H9 (cell line): Measurements from ENCODE around the gene GGTLC2. TPM values are rescaled to one million over a fixed set of nuclear protein-coding genes. Genes with fewer than 3 reads are reported as not detected.
"Not testable (repeated sequence)": the region's sequence is repeated elsewhere in the genome, so short reads cannot be mapped to it uniquely, and the experiment has no call there.

Experiments used
- DNase-seq: peaks from one replicate; pipeline ENCODE4 v3.0.0-alpha.2; 2017
- H2AFZ ChIP-seq: one replicate; pipeline ENCODE4 v1.6.1; 2013; ENCODE audit warnings: mild to moderate bottlenecking, low read length, control low read depth, moderate library complexity
- H2AK5ac ChIP-seq: 2 replicates; pipeline ENCODE4 v1.6.1; 2013; ENCODE audit warnings: low read length, control low read depth, mixed read lengths; ENCODE audit not compliant: insufficient read length
- H2BK120ac ChIP-seq: one replicate; pipeline ENCODE4 v1.6.1; 2013; ENCODE audit warnings: low read depth, mild to moderate bottlenecking, low read length, control low read depth, inconsistent platforms; ENCODE audit not compliant: poor library complexity, severe bottlenecking
- H2BK12ac ChIP-seq: 2 replicates; pipeline ENCODE4 v1.6.1; 2013; ENCODE audit warnings: low read length, control low read depth, mixed read lengths, low read depth; ENCODE audit not compliant: insufficient read length
- H2BK15ac ChIP-seq: 2 replicates; pipeline ENCODE4 v1.6.1; 2013; ENCODE audit warnings: low read depth, low read length, control low read depth
- H2BK20ac ChIP-seq: one replicate; pipeline ENCODE4 v1.6.1; 2013; ENCODE audit warnings: low read depth, mild to moderate bottlenecking, low read length, control low read depth, inconsistent platforms; ENCODE audit not compliant: poor library complexity, severe bottlenecking
- H2BK5ac ChIP-seq: 2 replicates; pipeline ENCODE4 v1.6.1; 2013; ENCODE audit warnings: low read length, control low read depth, mixed read lengths; ENCODE audit not compliant: insufficient read length
- H3K14ac ChIP-seq: 2 replicates; pipeline ENCODE4 v1.6.1; 2013; ENCODE audit warnings: low read length, control low read depth; ENCODE audit not compliant: insufficient read depth
- H3K18ac ChIP-seq: 2 replicates; pipeline ENCODE4 v1.6.1; 2013; ENCODE audit warnings: low read depth, mild to moderate bottlenecking, mixed read lengths, low read length, control low read depth; ENCODE audit not compliant: insufficient read length
- H3K23ac ChIP-seq: 2 replicates; pipeline ENCODE4 v1.6.1; 2013; ENCODE audit warnings: low read length, control low read depth, mixed read lengths, low read depth; ENCODE audit not compliant: insufficient read length
- H3K23me2 ChIP-seq: 2 replicates; pipeline ENCODE4 v1.6.1; 2013; ENCODE audit warnings: low read depth, mild to moderate bottlenecking, mixed read lengths, low read length, control low read depth; ENCODE audit not compliant: insufficient read length, poor library complexity, severe bottlenecking
- H3K27ac ChIP-seq: 2 replicates; pipeline ENCODE4 v1.5.1; 2013; ENCODE audit warnings: low read length, control low read depth, mixed read lengths, low read depth; ENCODE audit not compliant: insufficient read length
- H3K27me3 ChIP-seq: 2 replicates; pipeline ENCODE4 v1.6.1; 2013; ENCODE audit warnings: low read length, control low read depth, inconsistent platforms; ENCODE audit not compliant: insufficient read depth
- H3K4ac ChIP-seq: 2 replicates; pipeline ENCODE4 v1.6.1; 2013; ENCODE audit warnings: low read depth, mild to moderate bottlenecking, control low read depth, inconsistent platforms, low read length, moderate library complexity
- H3K4me1 ChIP-seq: 2 replicates; pipeline ENCODE4 v1.6.1; 2013; ENCODE audit warnings: low read length, control low read depth, inconsistent platforms; ENCODE audit not compliant: insufficient read depth
- H3K4me2 ChIP-seq: 2 replicates; pipeline ENCODE4 v1.6.1; 2013; ENCODE audit warnings: low read length, control low read depth, mixed read lengths; ENCODE audit not compliant: insufficient read length, insufficient read depth
- H3K56ac ChIP-seq: 2 replicates; pipeline ENCODE4 v1.6.1; 2013; ENCODE audit warnings: low read depth, mild to moderate bottlenecking, mixed read lengths, low read length, control low read depth; ENCODE audit not compliant: insufficient read length
- H3K79me1 ChIP-seq: 2 replicates; pipeline ENCODE4 v1.6.1; 2013; ENCODE audit warnings: low read depth, mild to moderate bottlenecking, moderate library complexity, low read length, control low read depth, inconsistent platforms; ENCODE audit not compliant: insufficient read depth, poor library complexity, severe bottlenecking
- H3K79me2 ChIP-seq: 2 replicates; pipeline ENCODE4 v1.6.1; 2013; ENCODE audit warnings: low read length, control low read depth, inconsistent platforms; ENCODE audit not compliant: insufficient read depth
- H3K9ac ChIP-seq: 2 replicates; pipeline ENCODE4 v1.6.1; 2013; ENCODE audit warnings: low read length, control low read depth, mixed read lengths; ENCODE audit not compliant: insufficient read length; ENCODE audit errors: extremely low read depth
- H3K9me3 ChIP-seq: one replicate; pipeline ENCODE4 v1.6.1; 2013; ENCODE audit warnings: low read depth, low read length, inconsistent platforms; ENCODE audit not compliant: control insufficient read depth
- H3T11ph ChIP-seq: one replicate; pipeline ENCODE4 v1.6.1; 2013; ENCODE audit warnings: mild to moderate bottlenecking, low read length, control low read depth, inconsistent platforms
- H4K20me1 ChIP-seq: one replicate; pipeline ENCODE4 v1.6.1; 2013; ENCODE audit not compliant: control insufficient read depth, insufficient read length, insufficient read depth
- H4K5ac ChIP-seq: 2 replicates; pipeline ENCODE4 v1.6.1; 2013; ENCODE audit warnings: low read depth, mild to moderate bottlenecking, mixed read lengths, low read length, control low read depth; ENCODE audit not compliant: insufficient read length
- H4K8ac ChIP-seq: replicated peaks from 2 replicates; pipeline ENCODE4 v1.6.1; 2013; ENCODE audit warnings: low read length, control low read depth, mixed read lengths, low read depth; ENCODE audit not compliant: insufficient read length
- H4K91ac ChIP-seq: 2 replicates; pipeline ENCODE4 v1.6.1; 2013; ENCODE audit warnings: low read depth, mild to moderate bottlenecking, moderate library complexity, mixed read lengths, low read length, control low read depth; ENCODE audit not compliant: insufficient read length
- H3K27ac Mint-ChIP-seq, 3 experiments: 2 replicates in 2 of 3; 3 replicates in 1 of 3; pipeline ENCODE4 v1.8.0; 2020 to 2021; ENCODE audit warnings: mixed read lengths in 3 of 3, mild to moderate bottlenecking in 1 of 3, moderate library complexity in 1 of 3
- H3K27me3 Mint-ChIP-seq: 2 replicates; pipeline ENCODE4 v1.8.0; 2021; ENCODE audit warnings: low read depth, mild to moderate bottlenecking, moderate library complexity, mixed read lengths
- H3K36me3 Mint-ChIP-seq, 3 experiments: 2 replicates in 2 of 3; 3 replicates in 1 of 3; pipeline ENCODE4 v1.8.0; 2020 to 2021; ENCODE audit warnings: low read depth in 3 of 3, mixed read lengths in 3 of 3; ENCODE audit not compliant: insufficient read depth in 1 of 3
- H3K4me1 Mint-ChIP-seq, 2 experiments: 2 replicates each; pipeline ENCODE4 v1.8.0; 2020; ENCODE audit warnings: mixed read lengths in 2 of 2
- H3K4me3 Mint-ChIP-seq, 2 experiments: 2 replicates in 1 of 2; 3 replicates in 1 of 2; pipeline ENCODE4 v1.8.0; 2020 to 2021; ENCODE audit warnings: mild to moderate bottlenecking in 2 of 2, mixed read lengths in 2 of 2, moderate library complexity in 1 of 2
- H3K9me3 Mint-ChIP-seq, 2 experiments: 2 replicates in 1 of 2; 3 replicates in 1 of 2; pipeline ENCODE4 v1.8.0; 2020; ENCODE audit warnings: mild to moderate bottlenecking in 2 of 2, mixed read lengths in 2 of 2, moderate library complexity in 1 of 2
- WGBS: extraction: QIAGEN DNeasy Blood & Tissue Kit; methylation state at CpG from one replicate; pipeline ENCODE4 v1.1.7; 2013; ENCODE audit warnings: missing lambda C conversion rate, low lambda C conversion rate, mixed read lengths; ENCODE audit not compliant: insufficient read length; ENCODE audit errors: extremely low coverage; 5-methylcytosine and 5-hydroxymethylcytosine counted together
- total RNA-seq: library from RNA; stranded (reverse); gene quantifications from 2 replicates; pipeline ENCODE4 v1.2.1, GENCODE V29; 2021

Gene GGTLC2
- total RNA-seq, 1 experiment from 2014 or later: not detected

- peaks cover 41% of the 10 kb centered on the region for H3K27me3 Mint-ChIP-seq
- H4K8ac ChIP-seq, H4K5ac ChIP-seq, H2BK5ac ChIP-seq, H3K9ac ChIP-seq, H3K14ac ChIP-seq, H2BK120ac ChIP-seq, H3K4me3 Mint-ChIP-seq, H3K27ac Mint-ChIP-seq, H3K79me2 ChIP-seq, H2AFZ ChIP-seq, H2BK15ac ChIP-seq, H3K23ac ChIP-seq, H3K23me2 ChIP-seq, H3K27me3 ChIP-seq, H3K36me3 Mint-ChIP-seq, H3K4ac ChIP-seq, H3K27ac ChIP-seq, H4K91ac ChIP-seq, H3K18ac ChIP-seq, H4K20me1 ChIP-seq, H3K56ac ChIP-seq, H3K4me1 Mint-ChIP-seq, H3K9me3 ChIP-seq, H3K79me1 ChIP-seq, H2BK20ac ChIP-seq, H3T11ph ChIP-seq, H2BK12ac ChIP-seq, H3K4me2 ChIP-seq, H3K4me1 ChIP-seq, H2AK5ac ChIP-seq, H3K9me3 Mint-ChIP-seq, DNase-seq: not testable (repeated sequence)
- WGBS: no CpG with 5 or more reads among the region's 14 CpGs
Measured at GRCh38 chr22:22633533-22633932, 10.9 kb upstream of the GGTLC2 start.
